RPMI8226 (cell line): ENCODE measurements around the gene HOXC6.

Experiments
- DNase-seq: peaks from one replicate; pipeline ENCODE4 v3.0.0-alpha.2; 2015

HOXC6 gene

GRCh38 chr12:53990311-53991076 is 37.7 kb upstream of the HOXC6 start:
- DNase-seq = no peak

DNA sequence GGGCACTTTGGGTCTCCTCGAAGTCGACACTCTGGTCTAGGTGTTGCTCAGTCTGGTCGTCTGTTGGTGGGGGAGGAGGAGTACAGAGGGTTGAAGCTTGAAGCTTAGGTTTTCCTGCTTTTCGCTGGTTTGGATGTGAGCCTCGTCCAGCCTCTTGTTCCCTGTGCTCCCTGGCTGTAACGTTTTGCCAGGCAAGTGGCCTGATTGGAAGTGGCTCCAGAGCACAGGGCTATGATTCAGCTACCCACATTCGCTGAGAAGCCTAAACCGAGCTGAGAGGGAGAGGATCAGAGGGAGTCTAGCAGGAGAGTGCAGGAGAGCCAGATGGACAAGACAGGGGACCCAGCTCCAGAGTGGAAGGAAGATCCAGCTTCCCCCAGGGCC is 37.2 kb upstream of the HOXC6 start:
- no peak for DNase-seq

GRCh38 chr12:53992377-53992889 is 35.8 kb upstream of the HOXC6 start:
- no peak for DNase-seq

DNA sequence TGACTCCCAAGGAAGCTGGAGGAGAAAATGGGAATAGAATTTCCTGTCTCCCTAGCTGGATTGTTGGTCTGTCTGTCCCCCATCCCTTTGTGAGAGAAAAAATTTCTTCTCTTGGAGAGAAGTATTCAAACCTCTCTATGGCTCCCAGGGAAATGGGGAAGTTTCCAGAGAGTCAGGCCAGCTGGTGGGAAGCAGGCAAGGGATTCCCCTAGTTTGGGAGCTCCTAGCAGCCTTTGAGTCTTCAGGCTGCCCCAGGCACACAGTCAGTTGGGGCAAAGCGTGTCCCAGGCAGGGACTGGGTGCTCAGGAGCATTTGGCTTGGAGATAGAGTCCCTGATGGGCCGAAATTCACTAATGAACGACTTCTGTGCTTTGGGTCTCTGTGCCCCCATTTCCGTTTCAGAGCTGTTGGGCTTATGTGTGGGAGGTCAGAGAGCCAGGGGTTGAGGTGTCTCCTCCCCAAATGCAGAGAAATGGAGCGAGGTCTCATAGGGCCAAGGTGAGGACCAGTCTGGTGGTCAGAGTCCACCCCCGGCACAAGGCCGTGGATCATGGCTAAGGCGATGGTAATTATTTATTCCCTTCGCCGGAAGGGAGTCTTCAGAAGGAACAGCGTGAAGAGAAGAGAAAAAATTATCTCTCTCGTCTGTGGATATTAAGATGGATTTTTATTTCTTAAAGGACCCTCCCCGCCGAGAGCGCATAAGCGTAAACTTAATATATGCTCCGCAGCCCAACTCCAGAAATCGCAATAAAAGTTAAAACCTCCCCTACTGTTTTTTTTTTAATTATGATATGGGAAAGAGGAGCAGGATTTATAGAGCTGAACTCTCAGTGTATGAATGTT is 34.9 kb upstream of the HOXC6 start:
- no peak for DNase-seq

- no peak for DNase-seq
Measured at GRCh38 chr12:53994009-53994263, 34.3 kb upstream of the HOXC6 start.

- DNase-seq = no peak
Measured at GRCh38 chr12:53994264-53995001, 33.8 kb upstream of the HOXC6 start.

GRCh38 chr12:53995002-53995377 is 33.2 kb upstream of the HOXC6 start:
- no peak for DNase-seq

- no peak for DNase-seq
Measured at GRCh38 chr12:53995378-53996239, 32.6 kb upstream of the HOXC6 start.

DNA sequence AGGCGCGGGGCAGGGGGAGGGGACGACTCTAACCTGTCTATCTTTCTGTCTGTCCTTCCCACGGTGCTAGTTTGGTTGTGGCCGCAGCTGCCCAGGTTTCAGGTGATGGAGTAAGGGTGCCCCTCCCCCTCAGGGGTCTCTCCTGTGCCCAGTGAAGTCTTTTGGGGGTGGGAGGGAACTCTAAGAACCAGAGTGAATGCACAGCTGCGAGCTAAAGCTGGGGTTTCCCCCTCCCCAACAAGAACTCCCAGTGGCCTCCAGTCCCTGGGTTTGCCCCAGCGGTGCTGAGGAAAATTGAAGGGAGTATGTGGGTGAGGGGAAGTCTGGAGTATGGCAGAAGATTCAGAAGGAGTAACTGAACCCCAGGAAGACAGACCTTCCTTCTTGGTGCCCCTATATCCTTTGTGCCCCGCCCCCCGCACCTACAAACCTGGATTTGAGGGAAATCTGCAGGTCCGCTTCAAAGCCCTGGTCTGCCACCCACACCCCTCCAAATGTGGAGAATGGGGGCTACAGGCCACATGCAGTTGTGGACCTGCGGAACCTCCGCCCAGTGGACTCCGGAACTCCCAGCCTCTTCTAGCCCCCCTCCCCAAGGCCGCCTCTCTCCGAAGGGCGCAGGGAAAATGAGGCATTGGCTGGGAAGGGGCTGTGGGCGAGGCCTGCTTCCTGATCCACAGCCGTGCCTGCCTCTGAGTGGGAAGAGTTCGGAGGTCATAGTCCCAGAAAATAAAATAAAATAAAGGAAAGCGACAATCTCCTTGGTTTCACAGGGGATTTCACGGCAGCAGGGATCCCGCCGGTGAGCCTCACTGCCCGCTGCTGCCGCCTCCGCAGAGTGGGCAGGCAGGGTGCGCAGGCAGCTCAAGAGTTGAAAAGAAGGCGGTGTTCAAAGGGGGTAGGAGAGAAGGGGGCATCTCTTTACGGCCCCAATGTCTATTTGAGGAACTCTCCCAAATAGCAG is 31.7 kb upstream of the HOXC6 start:
- DNase-seq = no peak

- DNase-seq = no peak
Measured at GRCh38 chr12:53997204-53998109, 30.8 kb upstream of the HOXC6 start.

GRCh38 chr12:53998110-53998899 is 29.9 kb upstream of the HOXC6 start:
- DNase-seq = no peak

- no peak for DNase-seq
Measured at GRCh38 chr12:53998900-53999236, 29.4 kb upstream of the HOXC6 start.

- no peak for DNase-seq
Measured at GRCh38 chr12:53999559-54000115, 28.6 kb upstream of the HOXC6 start.

- no peak for DNase-seq
Measured at GRCh38 chr12:54000116-54001114, 27.8 kb upstream of the HOXC6 start, which contains the start of gene HOXC9. TSS of gene HOXC9 (plus strand) at chr12:54000161. CDS start at chr12:54000189, 28 bp downstream.

- DNase-seq = no peak
Measured at GRCh38 chr12:54001283-54002187, 26.7 kb upstream of the HOXC6 start.

GRCh38 chr12:54002278-54002914 is 25.8 kb upstream of the HOXC6 start:
- no peak for DNase-seq
